Panc1 (cell line): Measurements from ENCODE around the gene MNAT1. TPM values are rescaled to one million over a fixed set of nuclear protein-coding genes. Genes with fewer than 3 reads are reported as not detected.

Experiments used
- ATAC-seq: fragments of 200-7000 bp; cut with Tn5 transposase; 2 replicates; pipeline ENCODE4 v1.9.1; 2020; ENCODE audit warnings: mild to moderate bottlenecking, moderate library complexity
- BruUV-seq: library from RNA; stranded (reverse); fragments of 400-500 nt; replicated peaks from 2 replicates; lab custom pipeline; 2021; lab: Mats Ljungman, UMichigan
- CTCF ChIA-PET: fragments of 300-600 bp; sonication (Branson Sonifier 250); formaldehyde crosslinking; loops from one replicate; lab custom pipeline; 2022; ENCODE audit warnings: antibody characterized with exemption; lab: Charles Lee
- POLR2A ChIA-PET: fragments of 300-600 bp; sonication (Branson Sonifier 250); formaldehyde crosslinking; loops from one replicate; lab custom pipeline; 2022; ENCODE audit warnings: antibody characterized with exemption; lab: Charles Lee
- DNase-seq: peaks from one replicate; pipeline ENCODE4 v3.0.0-alpha.2; 2010; ENCODE audit warnings: low read depth, low spot score
- H3K27ac ChIP-seq: 2 replicates; pipeline ENCODE4 v1.5.1; 2011; ENCODE audit warnings: mild to moderate bottlenecking, low read length, inconsistent platforms
- H3K27me3 ChIP-seq: fragments of 200-500 bp; sonication (Bioruptor generic); 2 replicates; pipeline ENCODE4 v1.6.0; 2014; ENCODE audit warnings: low read length, inconsistent platforms; ENCODE audit not compliant: control insufficient read depth, insufficient read depth
- H3K36me3 ChIP-seq: fragments of 200-500 bp; sonication (Bioruptor generic); 2 replicates; pipeline ENCODE4 v1.5.1; 2014; ENCODE audit warnings: inconsistent platforms, mild to moderate bottlenecking, low read length, moderate library complexity; ENCODE audit not compliant: control insufficient read depth, insufficient read depth
- H3K4me1 ChIP-seq: 2 replicates; pipeline ENCODE4 v1.5.1; 2011; ENCODE audit warnings: inconsistent platforms, mild to moderate bottlenecking, low read length, moderate library complexity; ENCODE audit not compliant: control insufficient read depth, insufficient read depth
- H3K4me3 ChIP-seq, 2 experiments: 2 replicates each; pipeline ENCODE4 v1.5.1; 2011 to 2012; ENCODE audit warnings: low read depth in 2 of 2, low read length in 2 of 2, mild to moderate bottlenecking in 2 of 2, inconsistent platforms in 1 of 2, moderate library complexity in 1 of 2
- H3K9me3 ChIP-seq: fragments of 200-500 bp; sonication (Bioruptor generic); 2 replicates; pipeline ENCODE4 v1.5.1; 2014; ENCODE audit warnings: low read depth, mild to moderate bottlenecking, inconsistent platforms, low read length, moderate library complexity; ENCODE audit not compliant: control insufficient read depth, insufficient read depth
- POLR2AphosphoS5 ChIP-seq: IDR thresholded peaks from 2 replicates; pipeline ENCODE4 v1.6.1; 2012; ENCODE audit warnings: mild to moderate bottlenecking, low read depth, low read length, moderate library complexity
- SIN3A ChIP-seq: IDR thresholded peaks from 2 replicates; pipeline ENCODE4 v1.6.1; 2012; ENCODE audit warnings: low read depth, mild to moderate bottlenecking, low read length, moderate library complexity, borderline replicate concordance; ENCODE audit not compliant: insufficient read depth
- TCF7L2 ChIP-seq: IDR thresholded peaks from 2 replicates; pipeline ENCODE4 v1.6.1; 2011; ENCODE audit warnings: mild to moderate bottlenecking, low read depth, low read length, inconsistent platforms
- in situ Hi-C: cut with HindIII; loops from 2 replicates; pipeline ENCODE4 v1.10.0; 2016; ENCODE audit warnings: low sequenced_read_pairs, low pct_unique_long_range_greater_than_20kb
- intact Hi-C: fragments of 100-400 bp; cut with micrococcal nuclease; formaldehyde crosslinking; loops from one replicate; pipeline ENCODE4 v1.10.0; 2022; ENCODE audit not compliant: unreplicated experiment
- total RNA-seq: library from RNA; stranded (reverse); gene quantifications from one replicate; pipeline ENCODE4 v1.2.1, GENCODE V29; 2021; ENCODE audit not compliant: unreplicated experiment
- TF ChIP-seq, protein P1 (sequence below): fragments of 450-650 bp; IDR thresholded peaks from 2 replicates; pipeline ENCODE4 v1.5.1; 2017; ENCODE audit warnings: mild to moderate bottlenecking
- TF ChIP-seq, protein P2 (sequence below), 2 experiments: IDR thresholded peaks; 2 replicates each; pipeline ENCODE4 v1.6.1; 2011 to 2012; ENCODE audit warnings: low read depth in 2 of 2, control low read depth in 1 of 2, low read length in 1 of 2, mild to moderate bottlenecking in 1 of 2, moderate library complexity in 1 of 2; ENCODE audit not compliant: insufficient read depth in 1 of 2

The MNAT1 gene
- total RNA-seq, 1 experiment from 2014 or later = 29.4 TPM

DNA sequence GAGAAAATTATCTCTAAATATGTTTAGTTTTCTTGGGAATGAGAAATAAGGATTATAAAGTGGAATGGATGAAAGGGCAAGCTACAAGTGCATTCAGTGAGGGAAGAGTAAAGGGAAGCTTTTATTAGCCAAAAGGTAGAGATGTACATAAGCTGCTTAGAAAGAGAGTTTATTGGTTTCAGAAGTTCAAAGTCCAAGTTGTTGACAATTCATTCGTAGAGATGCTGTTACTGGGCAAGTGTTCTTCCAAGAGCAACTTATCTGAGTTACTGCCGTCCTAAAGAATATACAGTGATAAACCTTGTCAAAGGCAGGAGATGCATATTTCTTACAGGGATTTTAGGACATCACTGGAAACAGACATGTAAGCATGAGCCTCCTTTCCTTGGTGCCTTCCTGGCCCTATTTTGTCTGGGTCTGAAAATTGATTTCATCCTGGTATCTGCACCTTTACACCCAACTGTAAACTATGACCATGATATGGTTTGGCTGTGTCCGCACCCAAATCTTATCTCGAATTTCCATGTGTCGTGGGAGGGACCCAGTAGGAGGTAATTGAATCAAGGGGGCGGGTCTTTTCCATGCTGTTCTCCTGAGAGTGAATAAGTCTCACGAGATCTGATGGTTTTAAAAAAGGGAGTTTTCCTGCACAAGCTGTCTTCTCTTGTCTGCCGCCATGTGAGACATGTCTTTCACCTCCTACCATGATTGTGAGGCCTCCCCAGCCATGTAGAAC is 199.5 kb downstream of the MNAT1 start:
- ChIA-PET POLR2A (no interaction called here), CTCF (no interaction called here)
- H3K4me3 ChIP-seq = no peak overlapping the region
- no peaks in the 10 kb centered on the region for H3K9me3 ChIP-seq
- H3K27ac ChIP-seq = no peak overlapping the region
- ATAC-seq (no peak), DNase-seq (no peak)
- no peaks in the 10 kb centered on the region for H3K4me1 ChIP-seq
- no TSS peak for BruUV-seq
- H3K36me3 ChIP-seq = no peaks in the 10 kb centered on the region
- TF ChIP-seq, protein P1, sequence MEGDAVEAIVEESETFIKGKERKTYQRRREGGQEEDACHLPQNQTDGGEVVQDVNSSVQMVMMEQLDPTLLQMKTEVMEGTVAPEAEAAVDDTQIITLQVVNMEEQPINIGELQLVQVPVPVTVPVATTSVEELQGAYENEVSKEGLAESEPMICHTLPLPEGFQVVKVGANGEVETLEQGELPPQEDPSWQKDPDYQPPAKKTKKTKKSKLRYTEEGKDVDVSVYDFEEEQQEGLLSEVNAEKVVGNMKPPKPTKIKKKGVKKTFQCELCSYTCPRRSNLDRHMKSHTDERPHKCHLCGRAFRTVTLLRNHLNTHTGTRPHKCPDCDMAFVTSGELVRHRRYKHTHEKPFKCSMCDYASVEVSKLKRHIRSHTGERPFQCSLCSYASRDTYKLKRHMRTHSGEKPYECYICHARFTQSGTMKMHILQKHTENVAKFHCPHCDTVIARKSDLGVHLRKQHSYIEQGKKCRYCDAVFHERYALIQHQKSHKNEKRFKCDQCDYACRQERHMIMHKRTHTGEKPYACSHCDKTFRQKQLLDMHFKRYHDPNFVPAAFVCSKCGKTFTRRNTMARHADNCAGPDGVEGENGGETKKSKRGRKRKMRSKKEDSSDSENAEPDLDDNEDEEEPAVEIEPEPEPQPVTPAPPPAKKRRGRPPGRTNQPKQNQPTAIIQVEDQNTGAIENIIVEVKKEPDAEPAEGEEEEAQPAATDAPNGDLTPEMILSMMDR = no peak
- TF ChIP-seq SIN3A (no peak), POLR2AphosphoS5 (no peak), TCF7L2 (no peak)
- TF ChIP-seq, protein P2, sequence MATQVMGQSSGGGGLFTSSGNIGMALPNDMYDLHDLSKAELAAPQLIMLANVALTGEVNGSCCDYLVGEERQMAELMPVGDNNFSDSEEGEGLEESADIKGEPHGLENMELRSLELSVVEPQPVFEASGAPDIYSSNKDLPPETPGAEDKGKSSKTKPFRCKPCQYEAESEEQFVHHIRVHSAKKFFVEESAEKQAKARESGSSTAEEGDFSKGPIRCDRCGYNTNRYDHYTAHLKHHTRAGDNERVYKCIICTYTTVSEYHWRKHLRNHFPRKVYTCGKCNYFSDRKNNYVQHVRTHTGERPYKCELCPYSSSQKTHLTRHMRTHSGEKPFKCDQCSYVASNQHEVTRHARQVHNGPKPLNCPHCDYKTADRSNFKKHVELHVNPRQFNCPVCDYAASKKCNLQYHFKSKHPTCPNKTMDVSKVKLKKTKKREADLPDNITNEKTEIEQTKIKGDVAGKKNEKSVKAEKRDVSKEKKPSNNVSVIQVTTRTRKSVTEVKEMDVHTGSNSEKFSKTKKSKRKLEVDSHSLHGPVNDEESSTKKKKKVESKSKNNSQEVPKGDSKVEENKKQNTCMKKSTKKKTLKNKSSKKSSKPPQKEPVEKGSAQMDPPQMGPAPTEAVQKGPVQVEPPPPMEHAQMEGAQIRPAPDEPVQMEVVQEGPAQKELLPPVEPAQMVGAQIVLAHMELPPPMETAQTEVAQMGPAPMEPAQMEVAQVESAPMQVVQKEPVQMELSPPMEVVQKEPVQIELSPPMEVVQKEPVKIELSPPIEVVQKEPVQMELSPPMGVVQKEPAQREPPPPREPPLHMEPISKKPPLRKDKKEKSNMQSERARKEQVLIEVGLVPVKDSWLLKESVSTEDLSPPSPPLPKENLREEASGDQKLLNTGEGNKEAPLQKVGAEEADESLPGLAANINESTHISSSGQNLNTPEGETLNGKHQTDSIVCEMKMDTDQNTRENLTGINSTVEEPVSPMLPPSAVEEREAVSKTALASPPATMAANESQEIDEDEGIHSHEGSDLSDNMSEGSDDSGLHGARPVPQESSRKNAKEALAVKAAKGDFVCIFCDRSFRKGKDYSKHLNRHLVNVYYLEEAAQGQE (IDR thresholded peaks at IDR 0.05; ENCODE audit: insufficient read depth in 1 of 2, low read depth in 2 of 2, low read length in 1 of 2) = no peak
- no peaks in the 10 kb centered on the region for H3K27me3 ChIP-seq
- intact Hi-C loops (no loop called here), in situ Hi-C loops (no loop called here)

DNA sequence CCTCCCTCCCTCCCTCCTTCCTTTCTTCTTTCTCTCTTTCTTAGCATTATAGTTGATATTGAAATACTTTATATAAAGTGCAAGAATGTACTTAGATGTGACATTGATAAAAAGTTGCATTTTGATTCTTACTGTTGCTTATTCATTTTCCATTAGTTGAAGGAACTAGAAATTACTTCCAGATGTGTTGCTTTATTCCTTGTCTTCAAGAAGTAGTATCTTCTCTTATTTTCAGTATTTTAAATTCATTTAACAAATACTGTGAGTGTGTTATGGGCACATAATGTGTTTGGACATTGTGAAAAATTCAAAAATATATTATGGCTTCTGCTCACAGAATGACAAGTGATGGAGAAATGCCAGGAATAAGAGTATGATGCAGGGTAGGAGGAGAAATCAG is 200.8 kb downstream of the MNAT1 start:
- BruUV-seq = no TSS peak
- Histone ChIP-seq H3K27me3 (no peaks in the 10 kb centered on the region), H3K4me3 (no peak overlapping the region), H3K36me3 (no peaks in the 10 kb centered on the region), H3K4me1 (no peaks in the 10 kb centered on the region), H3K27ac (no peak overlapping the region), H3K9me3 (no peaks in the 10 kb centered on the region)
- ChIA-PET CTCF (no interaction called here), POLR2A (no interaction called here)
- TF ChIP-seq, protein P1 = no peak
- TF ChIP-seq SIN3A = no peak
- no peak for TF ChIP-seq POLR2AphosphoS5
- no peak for TF ChIP-seq TCF7L2
- TF ChIP-seq, protein P2 (IDR thresholded peaks at IDR 0.05; ENCODE audit: insufficient read depth in 1 of 2, low read depth in 2 of 2, low read length in 1 of 2) = no peak
- in situ Hi-C loops = no loop called here
- DNase-seq (no peak), ATAC-seq (no peak)
- intact Hi-C loops = no loop called here
